GM18873 (cell line): ENCODE results near the gene TSPAN14.

Experiments used
- ATAC-seq: cut with Tn5 transposase; IDR thresholded peaks from one replicate; pipeline ENCODE4 v1.9.1; 2021; ENCODE audit warnings: mild to moderate bottlenecking, moderate library complexity, moderate number of reproducible peaks; ENCODE audit not compliant: unreplicated experiment, low FRiP score

TSPAN14 gene

DNA sequence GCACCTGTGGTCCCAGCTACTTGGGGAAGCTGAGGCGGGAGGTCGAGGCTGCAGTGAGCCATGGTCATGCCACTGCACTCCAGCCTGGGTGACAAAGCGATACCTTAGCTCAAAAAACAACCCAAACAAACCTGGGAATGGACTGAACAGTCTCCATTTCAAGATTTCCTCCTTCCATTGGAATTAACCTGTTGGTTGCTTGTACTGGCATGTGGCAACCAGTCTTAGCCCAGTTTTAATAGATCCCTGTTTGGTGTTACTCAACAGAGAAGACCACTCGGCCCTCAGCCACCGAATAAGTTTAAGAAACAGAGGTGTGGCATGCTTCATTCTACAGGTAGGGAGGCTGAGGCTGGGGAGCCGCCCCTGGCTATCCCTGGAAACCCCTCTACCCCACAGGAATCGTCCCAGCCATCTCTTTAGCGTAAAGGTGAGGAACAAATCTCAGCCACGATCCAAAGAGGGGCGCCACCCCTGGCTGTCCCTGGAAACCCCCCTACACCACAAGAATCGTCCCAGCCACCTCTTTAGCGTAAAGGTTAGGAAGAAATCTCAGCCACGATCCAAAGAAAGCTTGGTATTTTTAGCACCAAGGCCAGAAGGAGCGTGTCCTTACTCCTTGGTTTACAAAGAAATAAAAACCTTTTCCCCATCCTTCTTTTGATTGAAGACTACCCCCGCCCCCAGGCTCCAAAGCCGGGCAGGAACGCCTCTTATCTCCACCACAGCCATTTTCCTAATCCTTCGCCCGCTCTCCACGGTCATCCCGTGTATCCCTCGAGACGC, 861 bp upstream of the TSPAN14 start:
- ATAC-seq = peak; percentile 14

DNA sequence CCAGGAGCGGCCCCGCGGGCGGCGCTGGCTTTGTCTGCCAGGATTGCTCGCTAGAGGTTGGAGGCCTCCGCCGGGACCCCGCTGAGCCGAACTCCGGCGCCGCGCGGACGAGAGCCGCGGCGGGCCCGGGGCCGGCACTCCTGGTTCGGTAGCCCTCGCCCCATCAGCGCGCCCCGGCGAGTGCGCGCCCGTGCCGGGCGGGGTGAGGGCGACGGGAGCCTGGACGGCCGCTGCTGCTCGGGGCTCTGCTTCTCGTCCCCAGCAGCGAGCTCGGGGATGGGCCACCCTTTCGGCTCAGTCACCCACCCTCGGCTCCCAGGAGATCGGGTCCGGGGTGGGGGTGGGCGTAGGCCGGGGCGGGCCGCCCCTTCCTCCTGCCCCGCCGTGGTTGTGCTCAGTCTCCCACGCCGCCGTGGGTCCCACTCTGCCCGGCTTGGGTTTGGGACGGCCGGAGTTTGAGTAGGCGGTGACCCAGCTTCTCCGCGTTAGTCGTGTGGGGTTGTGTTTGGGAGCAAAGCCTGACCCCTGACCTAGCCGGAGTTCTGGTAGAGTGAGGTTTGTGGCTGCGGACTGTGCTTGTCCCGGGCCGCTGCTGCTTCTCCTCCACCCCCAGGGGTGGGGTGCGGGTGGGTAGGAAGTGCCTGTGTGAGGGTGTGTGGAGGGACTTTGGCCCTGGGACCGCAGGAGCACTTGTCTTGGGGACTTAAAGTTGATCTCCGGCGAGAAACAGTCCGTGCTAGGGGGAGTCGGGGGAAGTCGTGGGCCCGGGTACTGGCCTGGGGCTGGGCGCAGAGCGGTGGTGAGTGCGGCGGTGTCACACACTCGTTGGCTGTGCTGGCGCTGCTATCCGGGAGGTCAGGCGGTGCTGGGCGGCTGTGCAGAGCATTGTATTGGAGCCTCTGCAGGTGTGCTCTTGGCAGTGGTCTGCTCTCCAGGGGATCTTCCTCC, 677 bp downstream of the TSPAN14 start:
- peak; percentile 13 for ATAC-seq

DNA sequence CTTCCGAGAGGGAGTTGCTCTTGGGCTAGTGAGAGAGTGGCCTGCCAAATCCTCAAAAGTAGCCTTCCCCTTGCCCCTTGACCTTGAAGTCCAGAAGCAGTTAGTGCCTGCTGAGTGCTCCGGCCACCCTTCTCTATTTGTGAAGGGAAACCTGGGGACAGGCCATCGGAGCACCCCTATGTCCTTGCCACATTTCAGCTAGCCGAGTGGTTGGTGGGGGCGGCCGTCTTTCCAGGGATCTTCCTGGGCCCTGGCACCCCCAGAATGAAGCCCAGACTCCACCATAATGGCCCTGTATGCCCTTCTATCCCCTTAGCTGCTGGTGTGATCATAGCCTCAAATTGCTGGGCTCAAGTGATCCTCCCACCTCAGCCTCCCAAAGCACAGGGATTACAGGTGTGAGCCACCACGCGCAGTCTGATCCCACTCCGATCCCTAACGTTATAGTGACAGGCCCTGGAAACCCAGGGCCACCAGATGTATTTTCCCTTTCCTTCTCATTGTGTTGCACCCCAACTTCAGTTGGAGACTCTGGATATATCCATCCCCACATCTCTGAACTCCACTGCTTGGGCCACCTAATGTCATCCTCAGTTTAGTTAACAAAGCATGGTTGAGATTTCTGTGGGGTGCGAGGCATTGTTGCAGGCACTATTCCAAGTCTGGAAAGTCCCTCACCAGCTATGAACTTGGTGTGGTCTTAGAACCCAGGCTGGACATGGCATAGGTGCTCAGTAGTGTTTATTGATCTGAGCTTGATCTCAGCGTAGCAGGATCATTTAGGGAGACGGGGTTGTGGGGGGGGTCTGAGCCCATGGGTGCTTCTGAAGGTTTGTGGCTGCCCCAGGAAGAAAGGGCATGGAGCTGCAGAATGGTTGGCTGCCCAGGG, 1.6 kb downstream of the TSPAN14 start:
- ATAC-seq = no peak

DNA sequence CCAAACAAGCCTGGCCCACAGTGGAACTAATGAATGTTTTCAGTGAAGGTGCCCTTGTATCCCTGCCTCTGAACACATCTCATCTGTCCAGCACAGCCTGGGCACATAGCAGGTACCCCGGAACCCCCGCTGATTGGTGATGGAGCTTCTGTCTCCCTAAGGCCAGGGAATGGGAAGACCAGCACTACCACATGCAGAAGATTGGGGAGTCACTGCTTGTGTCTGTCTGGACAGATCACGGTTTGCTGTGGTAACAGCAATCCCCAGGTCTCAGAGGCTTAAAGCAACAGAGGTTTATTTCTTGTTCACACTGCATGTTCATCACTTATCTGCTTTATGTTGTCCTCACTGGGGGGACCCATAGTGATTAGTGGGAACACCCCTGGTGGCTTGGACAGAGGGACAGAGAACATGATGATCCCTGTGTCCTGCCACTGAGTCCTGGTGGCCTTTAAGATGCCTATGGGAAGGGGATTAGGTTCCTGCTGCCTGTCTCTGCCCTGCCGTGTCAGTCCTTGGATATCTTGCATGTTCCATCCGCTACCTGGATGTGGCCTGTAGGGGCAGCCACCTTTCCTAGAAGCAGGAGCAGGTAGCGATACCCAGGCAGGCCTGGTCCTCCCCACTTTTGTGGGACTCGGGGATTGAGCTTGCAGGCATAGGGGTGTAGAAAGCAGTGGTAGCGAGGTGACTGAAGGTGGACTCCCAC, 3.6 kb downstream of the TSPAN14 start:
- no peak for ATAC-seq

DNA sequence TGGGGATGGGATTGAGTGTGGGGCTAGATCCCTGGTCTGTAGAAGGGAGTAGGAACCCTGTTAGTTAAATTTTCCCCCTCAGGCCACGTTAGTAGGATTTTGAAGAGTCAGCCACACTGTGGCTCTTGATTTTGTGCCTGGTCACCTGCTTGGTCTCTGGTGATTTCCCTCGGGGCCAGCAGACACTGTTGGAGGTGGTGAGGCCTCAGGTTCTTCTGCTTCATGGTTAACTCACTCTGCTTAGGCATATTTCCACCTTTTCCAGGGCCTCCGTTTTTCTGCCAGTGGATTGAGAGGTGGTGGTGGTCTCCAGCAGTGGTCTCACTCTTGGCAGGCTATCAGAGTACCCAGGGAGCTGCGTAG, 4.1 kb downstream of the TSPAN14 start:
- ATAC-seq = no peak

DNA sequence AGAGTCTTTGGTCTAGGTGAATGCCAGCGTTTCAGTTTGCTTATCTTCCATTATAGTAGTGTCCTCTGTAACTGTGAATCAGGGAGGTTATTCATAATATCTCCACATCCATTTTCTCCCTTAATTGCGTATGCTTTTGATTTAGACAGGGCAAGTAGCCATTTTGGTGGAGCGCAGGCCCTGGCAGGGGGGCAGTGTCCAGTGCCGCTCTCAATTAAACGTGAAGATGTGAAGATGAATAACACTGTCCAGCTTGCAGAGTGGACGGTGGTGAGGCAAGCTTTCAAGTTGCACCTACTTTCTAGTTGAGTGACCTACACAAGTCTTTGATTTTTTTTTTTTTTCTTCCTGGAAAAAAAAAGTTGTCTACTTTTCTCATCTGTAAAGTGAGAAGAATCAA, 4.5 kb downstream of the TSPAN14 start:
- no peak for ATAC-seq

DNA sequence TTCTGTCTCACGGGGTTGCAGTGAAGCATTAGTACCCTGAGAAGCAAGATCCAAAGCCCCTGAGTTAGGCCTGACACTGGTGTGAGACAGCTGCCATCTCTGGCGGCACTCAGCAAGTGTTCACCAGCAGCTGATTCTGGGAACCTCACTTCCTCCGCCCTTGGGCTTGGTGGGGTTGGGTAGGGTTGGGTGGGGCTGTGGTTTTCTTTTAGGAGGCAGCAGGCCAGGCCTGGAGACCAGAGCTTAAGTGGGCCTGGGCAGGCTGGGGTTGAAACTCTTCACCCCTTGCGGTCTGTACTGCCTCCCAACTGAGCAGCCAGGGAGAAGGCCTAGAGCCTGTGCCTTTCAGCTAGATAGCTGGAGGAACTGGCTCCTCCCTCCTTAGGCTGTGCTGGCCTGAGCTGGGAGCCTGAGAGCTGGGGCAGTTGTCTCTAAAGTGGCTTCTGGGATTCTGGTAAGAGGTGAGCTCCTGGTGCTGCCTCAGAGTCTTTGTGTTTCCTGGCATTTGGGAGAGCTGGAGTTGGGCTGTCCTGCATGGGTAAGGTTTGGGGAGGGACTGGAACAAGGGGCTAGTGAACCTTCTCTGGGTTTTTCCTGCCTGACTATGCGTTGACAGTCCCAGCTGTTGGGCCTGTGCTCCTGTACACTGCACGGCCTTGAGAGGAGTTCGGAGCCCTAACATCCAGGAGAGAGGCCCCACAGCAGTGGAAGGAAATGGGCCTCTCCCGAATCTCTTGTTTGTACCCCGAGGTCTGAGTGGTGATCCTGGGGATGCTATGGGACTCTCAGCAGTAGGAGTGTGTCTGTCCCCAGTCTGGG, 5.1 kb downstream of the TSPAN14 start:
- peak; percentile 54 for ATAC-seq

DNA sequence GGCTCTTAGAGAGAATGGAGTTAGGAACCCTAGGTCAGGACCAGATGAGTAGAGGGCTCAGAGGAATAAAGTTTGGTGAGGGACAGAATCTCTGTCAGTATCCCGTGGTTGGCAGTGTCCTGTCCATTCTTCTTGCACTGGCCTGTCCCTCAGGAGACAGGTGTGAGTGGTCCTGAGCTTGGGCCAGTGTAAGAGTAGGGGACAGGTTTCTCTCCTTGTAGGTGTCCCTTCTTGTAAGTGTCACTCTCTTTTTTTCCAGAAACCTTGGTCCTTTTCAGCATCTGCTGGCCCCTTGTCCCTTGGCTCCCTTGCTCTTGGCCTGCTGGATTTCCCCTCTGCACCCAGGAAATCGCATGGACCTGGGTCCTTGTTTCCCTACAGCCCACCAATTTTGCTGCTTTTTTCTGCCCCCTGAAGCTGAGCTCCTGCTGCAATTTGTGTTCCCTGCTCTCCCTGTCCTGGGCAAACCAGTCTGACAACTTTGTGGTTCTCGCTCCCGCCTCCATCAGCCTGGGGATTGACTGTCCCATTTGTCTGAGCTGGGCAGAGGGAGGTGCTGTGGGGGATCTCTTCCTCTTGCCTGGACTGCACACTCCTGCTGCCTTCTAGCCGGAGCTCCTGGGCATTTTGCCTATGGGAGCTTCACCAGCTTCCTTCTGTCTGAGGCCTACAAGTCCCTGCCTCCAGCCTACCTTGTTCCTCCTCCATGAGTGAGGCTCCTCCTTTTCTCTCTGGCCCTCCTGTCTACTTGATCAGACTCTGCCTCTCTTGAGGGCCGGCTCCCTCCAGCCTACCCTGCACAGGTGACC, 6.5 kb downstream of the TSPAN14 start:
- no peak for ATAC-seq

DNA sequence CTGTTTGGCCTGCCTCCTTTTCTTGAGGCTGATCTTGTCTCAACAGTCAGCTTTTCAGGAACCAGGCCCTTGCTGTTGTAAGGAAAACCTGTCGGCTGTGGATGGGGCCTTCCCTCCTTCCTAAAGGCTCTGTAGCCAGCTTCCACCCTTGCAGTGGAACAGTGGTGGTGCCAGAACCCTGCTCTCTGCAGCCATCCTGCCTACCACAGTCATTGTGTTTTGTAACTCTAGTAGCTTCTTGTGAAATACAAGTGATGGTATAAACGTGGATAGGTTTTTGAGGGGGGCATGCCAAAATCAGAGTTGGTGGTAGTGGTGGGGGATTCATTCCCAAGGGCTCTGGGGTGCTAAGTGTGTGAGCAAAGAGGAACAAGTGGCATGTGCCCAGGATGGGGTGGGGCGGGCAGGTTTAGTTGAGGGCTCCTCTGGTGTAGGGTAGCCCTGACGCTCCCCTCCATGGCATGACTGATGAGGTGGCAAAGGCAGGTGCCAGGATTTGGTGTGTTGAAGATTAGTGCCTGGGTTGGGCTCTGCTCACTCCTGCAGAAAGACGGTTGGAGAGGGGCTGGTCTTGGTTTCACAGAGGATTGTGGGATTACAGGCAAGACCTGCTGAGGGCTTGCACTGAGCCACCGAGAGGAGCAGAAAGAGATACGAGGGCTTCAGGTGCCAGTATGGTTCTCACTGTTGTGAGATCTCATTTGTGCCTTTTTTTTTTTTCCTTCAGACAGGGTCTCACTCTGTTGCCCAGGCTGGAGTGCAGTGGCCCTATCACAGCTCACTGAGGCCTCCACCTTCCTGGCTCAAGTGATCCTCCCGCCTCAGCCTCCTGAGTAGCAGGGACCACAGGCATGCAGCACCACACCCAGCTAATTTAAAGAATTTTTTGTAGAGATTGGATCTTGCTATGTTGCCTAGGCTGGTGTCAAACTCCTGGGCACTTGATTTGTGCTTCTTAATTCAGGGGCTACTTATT, 7.4 kb downstream of the TSPAN14 start:
- no peak for ATAC-seq

DNA sequence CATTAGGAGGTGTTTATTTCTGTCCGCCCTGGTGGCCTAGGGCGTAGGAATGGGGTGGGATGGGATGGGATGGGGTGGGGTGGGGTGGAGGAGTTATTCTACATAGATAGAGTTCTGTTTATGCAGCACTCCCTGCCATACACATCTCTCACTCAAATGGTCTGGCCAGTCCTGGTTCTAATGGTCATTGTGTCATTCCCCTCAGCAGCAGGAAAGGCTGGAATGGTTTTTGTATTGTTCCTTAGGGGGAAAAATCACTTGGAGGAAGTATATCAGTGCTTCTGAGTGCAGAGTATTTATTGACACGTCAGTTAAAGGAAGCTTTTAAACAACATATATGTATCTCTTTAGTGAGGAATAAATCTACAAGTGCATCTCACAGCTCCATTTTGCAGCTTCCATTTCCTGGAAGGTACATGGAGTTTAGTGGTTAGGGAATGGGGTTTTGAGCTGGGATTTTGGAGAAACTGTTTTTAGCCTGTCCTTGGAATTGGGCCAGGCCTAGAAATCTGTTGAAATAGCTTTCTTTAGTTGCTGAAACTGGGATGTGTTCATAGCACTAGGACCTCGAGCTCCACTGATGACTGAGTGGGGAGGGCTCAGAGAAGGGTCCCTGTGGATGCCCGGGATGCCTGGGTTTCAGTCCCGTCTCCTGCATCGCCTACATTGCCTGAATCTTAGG, 8.3 kb downstream of the TSPAN14 start:
- ATAC-seq = no peak

DNA sequence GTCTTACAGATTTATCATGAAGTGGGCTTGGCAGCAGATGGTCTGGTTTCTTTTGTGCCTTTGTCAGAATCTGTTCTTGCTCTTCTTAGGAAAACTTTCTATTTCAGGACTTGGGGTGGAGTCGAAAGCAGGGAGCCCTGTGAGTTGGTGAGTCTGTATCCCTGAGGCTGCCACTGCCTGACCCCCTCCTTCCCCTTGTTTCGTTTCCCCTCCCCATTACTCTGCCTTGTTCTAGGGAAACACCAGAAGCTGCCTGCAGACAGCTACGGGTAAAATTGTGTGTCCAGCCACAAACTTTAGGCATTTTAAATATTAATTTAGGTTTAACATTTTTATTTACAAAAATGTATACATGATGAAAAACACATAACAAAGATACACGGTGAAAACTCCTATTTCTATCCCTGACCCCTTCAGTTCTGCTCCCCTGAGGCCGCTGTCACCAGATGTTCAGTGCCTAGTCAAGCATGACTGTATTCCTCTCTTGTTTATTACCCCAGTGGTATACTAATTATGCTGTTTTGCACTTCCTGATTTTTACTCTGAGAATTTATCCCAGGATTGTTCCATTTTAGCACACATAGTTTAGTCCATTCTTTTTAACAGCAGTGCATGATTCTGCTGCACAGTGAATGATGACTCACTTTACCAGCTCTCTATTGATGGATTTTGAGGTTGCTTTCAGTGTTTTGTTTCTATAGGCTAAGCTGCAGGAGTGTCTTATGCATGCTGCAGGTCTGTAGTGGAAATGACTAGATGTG, 9.1 kb downstream of the TSPAN14 start:
- peak; percentile 42 for ATAC-seq

DNA sequence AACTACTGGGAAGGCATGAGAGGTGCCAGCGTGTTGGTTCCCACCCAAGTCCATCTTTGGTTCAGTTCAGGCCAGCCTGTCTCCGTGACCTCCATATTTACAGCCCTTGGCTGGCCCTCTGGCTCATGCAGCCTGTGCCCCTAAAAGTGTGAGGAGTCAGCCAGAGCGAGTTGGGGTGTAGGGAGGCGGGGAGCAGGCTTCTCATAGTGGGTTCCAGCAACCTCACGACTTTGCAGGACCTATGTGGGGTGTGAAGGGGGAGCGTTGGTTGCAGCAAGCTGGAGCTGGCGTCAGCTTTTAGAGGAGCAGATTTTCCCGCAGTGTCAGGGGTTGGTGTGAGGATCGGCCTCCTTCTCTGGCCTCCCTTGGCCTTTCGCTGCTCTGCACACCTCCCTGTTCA, 9.8 kb downstream of the TSPAN14 start:
- ATAC-seq = no peak

DNA sequence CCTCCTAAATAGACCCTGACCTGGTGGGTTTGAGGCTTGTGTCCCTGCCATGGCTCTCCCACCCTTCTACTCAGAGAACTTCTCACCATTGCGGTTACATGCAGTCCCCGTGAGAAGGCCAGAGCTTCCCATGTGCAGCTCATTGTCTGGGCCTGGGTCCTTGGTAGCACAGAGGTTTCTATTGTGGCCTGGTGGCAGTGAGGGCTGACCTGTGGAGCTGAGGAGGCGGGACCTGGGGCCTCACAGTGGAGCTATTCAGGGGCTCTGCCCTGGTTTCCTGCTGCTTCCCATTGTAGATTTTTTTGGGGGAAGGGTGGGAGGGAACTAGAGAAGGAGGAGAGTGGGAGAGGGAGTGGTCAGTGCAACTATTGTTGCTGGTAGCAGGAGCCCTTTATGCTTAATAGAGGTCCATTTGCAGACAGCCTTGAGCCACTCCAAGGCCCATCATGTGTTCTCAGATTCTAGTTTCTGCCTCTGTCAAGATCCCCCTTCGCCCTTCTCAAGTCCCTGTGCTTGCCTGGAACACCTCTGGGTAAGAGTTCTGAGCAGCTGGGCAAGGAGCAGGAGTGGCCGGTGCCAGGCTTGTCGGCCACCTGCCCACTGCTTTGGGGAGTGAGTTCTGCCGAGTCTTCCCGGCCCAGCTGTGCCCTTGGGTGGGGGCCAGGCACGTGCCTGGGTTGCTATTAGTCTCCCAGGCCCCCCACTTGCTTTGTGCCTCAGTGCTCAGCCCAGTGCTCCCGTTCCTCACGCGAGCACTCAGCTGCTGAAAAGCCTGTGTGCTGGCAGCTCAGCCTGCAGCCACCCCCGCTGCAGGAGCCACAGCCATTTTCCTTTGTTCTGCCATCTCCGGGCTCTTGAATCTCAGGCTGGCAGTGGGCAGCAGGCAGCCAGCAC, 10.7 kb downstream of the TSPAN14 start:
- ATAC-seq = no peak

DNA sequence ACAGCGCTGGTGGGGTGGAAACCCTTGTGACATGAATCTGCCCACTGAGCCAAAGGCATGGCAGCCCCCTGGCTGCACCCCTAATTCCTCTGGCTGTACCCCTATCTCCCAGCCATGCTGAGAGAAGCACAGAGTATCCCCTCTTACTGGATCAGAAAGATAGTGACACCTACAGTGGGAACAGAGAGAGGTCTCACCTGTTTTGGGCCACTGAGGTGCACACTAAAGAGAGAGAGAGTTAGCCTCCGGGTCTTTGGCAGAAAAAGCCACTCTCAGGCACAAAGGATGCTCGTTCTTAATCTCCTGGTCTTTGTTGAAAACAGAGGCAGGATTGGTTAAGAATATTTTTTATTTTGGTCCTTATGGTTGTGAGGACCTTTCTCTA, 11.3 kb downstream of the TSPAN14 start:
- no peak for ATAC-seq
